GM18951 (cell line): ENCODE results near the gene NDUFV1.
"Not testable (repeated sequence)": the region's sequence is repeated elsewhere in the genome, so short reads cannot be mapped to it uniquely, and the experiment has no call there.

Source experiments
- POLR2A ChIP-seq: IDR thresholded peaks from 4 replicates; pipeline ENCODE4 v1.6.1; 2011; ENCODE audit warnings: mild to moderate bottlenecking; ENCODE audit not compliant: insufficient read length, insufficient read depth; ENCODE audit errors: extremely low read depth
- in situ Hi-C: fragments of 300-500 bp; cut with MboI; formaldehyde crosslinking; loops from one replicate; pipeline ENCODE4 v1.12.0; 2022; ENCODE audit warnings: low sequenced_read_pairs, mixed read lengths, inconsistent platforms; ENCODE audit not compliant: unreplicated experiment

Gene NDUFV1

DNA sequence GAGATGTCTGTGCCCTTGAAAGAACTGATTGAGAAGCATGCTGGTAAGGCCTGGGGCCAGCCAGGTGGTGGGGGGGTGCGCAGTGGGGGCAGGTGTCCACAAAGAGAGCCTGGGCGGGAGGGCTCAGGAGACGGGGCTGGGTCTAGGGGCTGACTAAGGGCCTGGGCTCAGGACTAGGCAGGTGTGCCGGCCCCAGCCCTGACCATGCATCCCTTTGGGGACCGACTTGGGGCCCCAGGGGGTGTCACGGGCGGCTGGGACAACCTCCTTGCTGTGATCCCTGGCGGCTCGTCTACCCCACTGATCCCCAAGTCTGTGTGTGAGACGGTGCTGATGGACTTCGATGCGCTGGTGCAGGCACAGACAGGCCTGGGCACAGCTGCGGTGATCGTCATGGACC lies 4.4 kb downstream of the NDUFV1 start:
- in situ Hi-C loops: no loop called here
- TF ChIP-seq POLR2A: no peak

DNA sequence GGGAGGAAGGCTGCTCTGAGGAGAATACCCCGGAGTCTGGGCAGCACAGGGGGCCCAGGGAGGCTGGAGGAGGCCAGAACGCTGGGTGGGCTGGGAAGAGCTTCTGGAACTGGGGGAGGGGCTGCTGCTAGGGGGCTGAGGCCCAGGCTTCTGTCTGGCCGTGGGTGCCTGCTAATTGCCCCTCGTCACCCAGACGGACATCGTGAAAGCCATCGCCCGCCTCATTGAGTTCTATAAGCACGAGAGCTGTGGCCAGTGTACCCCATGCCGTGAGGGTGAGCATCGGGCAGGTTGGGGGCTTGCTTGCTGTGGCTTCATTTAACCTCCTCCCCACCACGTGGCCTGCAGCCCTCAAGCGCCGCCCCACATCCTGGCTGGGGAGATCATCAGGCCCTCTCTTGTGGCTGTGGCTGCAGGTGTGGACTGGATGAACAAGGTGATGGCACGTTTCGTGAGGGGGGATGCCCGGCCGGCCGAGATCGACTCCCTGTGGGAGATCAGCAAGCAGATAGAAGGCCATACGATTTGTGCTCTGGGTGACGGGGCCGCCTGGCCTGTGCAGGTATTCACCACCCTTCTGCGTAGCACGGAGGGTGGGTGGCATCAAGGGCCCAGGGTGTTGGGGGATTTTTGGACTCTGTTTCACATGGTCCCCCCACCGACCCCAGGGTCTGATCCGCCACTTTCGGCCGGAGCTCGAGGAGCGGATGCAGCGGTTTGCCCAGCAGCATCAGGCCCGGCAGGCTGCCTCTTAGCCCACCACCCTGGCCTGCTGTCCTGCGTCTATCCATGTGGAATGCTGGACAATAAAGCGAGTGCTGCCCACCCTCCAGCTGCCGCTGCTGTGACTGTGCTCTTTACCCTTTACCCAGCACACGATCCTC lies 5.2 kb downstream of the NDUFV1 start:
- TF ChIP-seq POLR2A: no peak
- in situ Hi-C loops: no loop called here

DNA sequence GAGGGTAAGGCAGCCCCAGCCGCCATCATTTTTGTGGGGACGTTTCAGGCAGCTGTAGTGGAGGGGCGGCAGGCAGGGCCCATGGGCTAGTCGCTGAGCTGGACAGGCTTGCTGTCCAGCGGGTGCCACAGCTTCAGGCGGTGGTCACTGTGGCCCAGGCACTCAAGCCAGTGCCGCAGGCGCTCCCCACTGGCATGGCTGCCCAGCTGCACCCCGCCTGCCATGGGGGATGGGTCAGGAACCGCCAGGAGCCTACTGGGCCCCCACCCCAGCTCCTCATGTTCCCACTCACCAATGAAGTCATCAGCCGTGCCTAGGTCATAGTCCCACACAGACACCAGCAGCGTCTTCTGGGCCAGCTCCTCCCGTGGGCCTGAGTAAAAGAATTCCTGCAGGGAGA lies 6.0 kb downstream of the NDUFV1 start:
- in situ Hi-C loops: no loop called here
- TF ChIP-seq POLR2A: no peak

DNA sequence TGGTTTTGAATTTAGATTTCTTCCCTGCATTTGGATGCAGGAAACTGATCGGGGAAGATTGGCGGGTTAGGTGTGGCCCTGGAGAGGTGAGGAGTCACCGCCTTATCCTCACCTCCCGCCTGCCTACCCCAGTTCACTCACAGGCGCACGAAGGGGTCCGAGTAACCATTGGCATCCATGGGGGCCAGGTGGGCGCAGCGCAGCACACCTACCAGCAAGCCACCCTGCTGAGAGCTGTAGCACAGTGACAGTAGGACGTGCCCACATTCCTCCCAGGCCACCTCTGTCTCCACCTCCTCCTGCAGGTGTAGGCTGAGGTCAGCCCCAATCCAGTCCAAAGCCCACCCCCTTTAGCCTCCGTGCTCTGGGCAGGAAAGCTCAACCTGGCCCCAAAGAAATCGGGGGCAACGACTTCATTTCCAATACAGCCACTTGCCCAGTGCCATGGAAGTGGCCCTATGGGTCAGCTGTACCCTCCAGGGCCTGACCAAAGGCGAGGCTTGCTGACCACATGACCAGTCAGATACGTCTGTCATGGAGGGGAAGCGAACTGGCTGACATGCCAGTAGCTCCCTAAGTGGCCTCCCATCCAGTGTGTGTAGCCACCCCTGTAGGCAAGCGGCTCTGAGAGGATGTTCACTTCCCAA lies 6.7 kb downstream of the NDUFV1 start:
- in situ Hi-C loops: no loop called here
- no peak for TF ChIP-seq POLR2A

DNA sequence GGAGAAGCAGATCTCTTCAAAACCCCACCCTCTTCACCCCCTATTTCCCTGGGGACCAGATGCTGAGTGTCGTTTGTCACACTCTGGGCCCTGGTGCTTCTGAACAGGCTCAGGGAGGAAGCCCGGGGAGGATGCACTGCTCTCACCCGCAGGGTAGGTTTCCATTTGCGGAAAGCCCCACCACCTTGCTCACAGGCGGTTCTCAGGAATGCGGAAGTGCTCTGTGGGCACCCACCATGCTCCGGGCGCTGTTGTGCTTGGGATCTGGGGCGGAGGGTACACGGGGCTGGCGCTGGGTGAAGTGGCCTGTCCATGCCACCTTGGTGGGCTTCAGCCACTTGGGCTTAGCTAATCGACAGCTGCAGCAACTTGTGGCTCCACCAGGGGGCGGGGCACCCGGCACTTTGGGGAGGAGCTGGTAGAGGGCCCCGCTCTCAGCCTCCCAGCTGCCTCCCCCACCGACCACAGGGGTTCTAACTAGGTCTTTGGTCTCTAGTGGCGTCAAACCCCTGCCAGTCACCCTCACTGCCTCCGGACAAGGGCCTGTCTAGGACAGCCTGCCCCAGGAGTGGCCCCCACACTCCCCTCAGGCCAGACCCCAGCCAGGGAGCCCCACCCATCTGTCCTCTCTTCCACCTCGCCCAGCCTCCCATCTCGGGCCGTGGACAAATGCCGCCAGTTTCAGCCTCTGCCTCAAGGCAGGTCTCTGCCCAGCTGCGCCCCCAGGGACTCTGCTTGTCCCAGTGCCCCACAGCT lies 7.4 kb downstream of the NDUFV1 start:
- peak; percentile 78 for TF ChIP-seq POLR2A
- in situ Hi-C loops: no loop called here

- TF ChIP-seq POLR2A: no peak
- in situ Hi-C loops: no loop called here
These were observed 8.3 kb downstream of the NDUFV1 start for GRCh38 chr11:67614730-67615714.

DNA sequence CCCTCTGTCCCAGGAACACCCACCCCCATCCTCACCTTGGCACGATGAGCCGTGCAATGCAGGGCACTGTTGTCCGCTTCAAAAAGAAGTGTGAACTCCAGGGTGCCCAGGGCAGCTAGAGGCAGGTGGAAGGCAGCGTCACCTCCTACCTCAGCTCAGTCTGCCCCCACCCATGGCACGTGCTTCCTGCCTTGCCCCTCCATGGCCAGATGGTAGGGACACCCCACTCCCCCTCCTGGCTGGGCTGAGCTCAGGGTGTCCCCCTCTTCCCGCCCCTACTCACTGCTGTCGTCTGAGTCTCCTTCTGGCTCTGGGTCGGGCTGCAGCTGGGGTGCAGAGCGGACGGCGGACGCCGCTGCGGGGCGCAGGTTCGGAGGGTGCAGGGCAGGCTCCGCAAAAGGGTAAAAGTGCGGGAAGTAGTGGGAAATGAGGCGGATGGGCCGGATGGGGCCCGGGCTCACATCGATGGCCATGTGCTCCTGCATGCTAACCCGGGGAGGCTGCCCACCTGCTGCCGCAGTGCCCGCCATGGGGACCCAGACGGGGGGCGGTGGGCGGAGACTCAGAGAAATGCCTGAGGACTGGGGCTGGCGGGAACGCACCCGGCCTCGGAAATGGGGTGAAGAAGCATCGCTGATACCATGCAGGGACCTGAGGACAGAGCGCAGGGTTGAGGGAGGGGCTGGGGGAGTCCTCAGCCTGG lies 9.1 kb downstream of the NDUFV1 start:
- in situ Hi-C loops: no loop called here
- no peak for TF ChIP-seq POLR2A

GRCh38 chr11:67616431-67617242 lies 9.9 kb downstream of the NDUFV1 start:
- no peak for TF ChIP-seq POLR2A
- in situ Hi-C loops: no loop called here

DNA sequence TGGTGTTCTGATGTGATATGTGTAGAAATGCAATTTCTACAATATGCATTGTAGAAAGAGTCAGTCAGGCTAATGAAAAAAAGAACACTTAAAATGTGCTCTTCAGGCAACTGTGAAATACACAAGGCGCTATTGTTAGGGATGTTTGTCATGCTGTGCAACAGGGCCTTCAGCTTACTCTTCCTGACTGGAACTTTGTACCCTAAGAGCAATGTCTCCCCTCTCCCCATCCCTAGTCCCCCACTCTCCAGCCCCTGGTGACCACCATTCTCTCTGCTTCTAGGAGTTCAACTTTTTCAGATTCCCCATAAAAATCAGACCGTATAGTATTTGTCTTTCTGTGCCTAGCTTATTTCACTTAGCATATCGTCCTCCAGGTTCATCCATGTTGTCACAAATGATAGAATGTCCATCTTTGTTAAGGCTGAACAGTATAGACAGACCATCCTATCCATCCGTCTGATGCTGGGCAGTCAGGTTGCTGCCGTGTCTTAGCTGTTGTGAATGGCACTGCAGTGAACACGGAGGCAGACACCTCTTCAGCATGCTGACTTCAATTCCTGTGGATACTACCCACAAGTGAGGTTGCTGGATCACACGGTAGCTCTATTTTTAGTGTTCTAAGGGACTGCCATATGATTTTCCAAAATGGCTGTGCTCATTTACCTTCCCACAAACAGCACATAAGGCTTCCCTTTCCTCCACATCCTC lies 10.7 kb downstream of the NDUFV1 start:
- in situ Hi-C loops: no loop called here
- no peak for TF ChIP-seq POLR2A

GRCh38 chr11:67618901-67619659 lies 12.3 kb downstream of the NDUFV1 start:
- in situ Hi-C loops: not testable (repeated sequence)

DNA sequence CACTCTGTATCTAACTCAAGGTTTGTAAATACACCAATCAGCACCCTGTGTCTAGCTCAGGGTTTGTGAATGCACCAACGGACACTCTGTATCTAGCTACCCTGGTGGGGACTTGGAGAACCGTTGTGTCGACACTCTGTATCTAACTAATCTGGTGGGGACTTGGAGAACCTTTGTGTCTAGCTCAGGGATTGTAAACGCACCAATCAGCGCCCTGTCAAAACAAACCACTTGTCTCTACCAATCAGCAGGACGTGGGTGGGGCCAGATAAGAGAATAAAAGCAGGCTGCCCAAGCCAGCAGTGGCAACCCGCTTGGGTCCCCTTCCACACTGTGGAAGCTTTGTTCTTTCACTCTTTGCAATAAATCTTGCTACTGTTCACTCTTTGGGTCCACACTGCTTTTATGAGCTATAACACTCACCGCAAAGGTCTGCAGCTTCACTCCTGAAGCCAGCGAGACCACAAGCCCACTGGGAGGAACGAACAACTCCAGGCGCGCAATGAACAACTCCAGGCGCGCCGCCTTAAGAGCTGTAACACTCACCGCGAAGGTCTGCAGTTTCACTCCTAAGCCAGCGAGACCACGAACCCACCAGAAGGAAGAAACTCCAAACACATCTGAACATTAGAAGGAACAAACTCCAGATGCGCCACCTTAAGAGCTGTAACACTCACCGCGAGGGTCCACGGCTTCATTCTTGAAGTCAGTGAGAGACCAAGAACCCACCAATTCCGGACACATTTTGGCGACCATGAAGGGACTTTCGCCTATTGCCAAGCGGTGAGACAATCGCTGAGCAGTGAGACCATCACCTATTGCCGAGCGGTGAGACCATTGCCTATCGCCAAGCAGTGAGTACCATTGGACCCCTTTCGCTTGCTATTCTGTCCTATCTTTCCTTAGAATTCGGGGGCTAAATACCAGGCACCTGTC lies 13.2 kb downstream of the NDUFV1 start:
- in situ Hi-C loops: not testable (repeated sequence)

GRCh38 chr11:67620621-67621020 lies 13.9 kb downstream of the NDUFV1 start:
- in situ Hi-C loops: not testable (repeated sequence)

DNA sequence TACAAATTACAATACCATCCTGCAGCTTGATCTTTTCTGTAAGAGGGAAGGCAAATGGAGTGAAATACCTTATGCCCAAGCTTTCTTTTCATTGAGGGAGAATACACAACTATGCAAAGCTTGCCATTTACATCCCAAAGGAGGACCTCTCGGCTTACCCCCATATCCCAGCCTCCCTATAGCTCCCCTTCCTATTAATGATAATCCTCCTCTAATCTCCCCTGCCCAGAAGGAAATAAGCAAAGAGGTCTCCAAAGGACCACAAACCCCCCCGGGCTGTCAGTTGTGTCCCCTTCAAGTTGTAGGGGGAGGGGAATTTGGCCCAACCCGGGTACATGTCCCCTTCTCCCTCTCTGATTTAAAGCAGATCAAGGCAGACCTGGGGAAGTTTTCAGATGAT lies 15.2 kb downstream of the NDUFV1 start:
- in situ Hi-C loops: not testable (repeated sequence)

- in situ Hi-C loops: not testable (repeated sequence)
These were observed 16.2 kb downstream of the NDUFV1 start for GRCh38 chr11:67622905-67623304.

DNA sequence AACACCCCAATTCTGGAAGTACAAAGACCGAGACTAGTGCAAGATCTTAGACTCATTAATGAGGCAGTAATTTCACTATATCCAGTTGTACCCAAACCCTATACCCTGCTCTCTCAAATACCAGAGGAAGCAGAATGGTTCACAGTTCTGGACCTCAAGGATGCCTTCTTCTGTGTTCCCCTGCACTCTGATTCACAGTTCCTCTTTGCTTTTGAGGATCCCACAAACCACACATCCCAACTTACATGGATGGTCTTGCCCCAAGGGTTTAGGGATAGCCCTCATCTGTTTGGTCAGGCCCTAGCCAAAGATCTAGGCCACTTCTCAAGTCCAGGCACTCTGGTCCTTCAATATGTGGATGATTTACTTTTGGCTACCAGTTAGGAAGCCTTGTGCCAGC lies 17.1 kb downstream of the NDUFV1 start:
- in situ Hi-C loops: not testable (repeated sequence)
